Natural killer cell (primary cell): ENCODE results near the gene GJD4. TPM values are rescaled to one million over a fixed set of nuclear protein-coding genes. Genes with fewer than 3 reads are reported as not detected.

Experiments
- ATAC-seq, 3 donors: fragments of 150-1000 bp in 2 of 3; fragments of 200-7000 bp in 1 of 3; cut with Tn5 transposase; 1 replicate in 1 of 3; 2 replicates in 2 of 3; pipeline ENCODE4 v1.10.0; 2021; ENCODE audit warnings: mild to moderate bottlenecking in 2 of 3, moderate library complexity in 2 of 3
- DNase-seq, 2 donors: peaks; one replicate each; pipeline versions ENCODE4 v3.0.0 to v3.0.0-alpha.2; 2013 to 2021; ENCODE audit warnings: mixed read lengths in 1 of 2
- H3K27ac ChIP-seq: one replicate; pipeline ENCODE4 v1.5.1; 2013; ENCODE audit warnings: mild to moderate bottlenecking, low read length
- H3K27me3 ChIP-seq: one replicate; pipeline ENCODE4 v1.6.1; 2013; ENCODE audit warnings: low read length; ENCODE audit not compliant: control insufficient read depth, insufficient read depth
- H3K36me3 ChIP-seq: one replicate; pipeline ENCODE4 v1.6.1; 2013; ENCODE audit warnings: low read length; ENCODE audit not compliant: control insufficient read depth, insufficient read depth
- H3K4me1 ChIP-seq: one replicate; pipeline ENCODE4 v1.6.1; 2013; ENCODE audit warnings: low read length; ENCODE audit not compliant: control insufficient read depth, insufficient read depth
- H3K4me3 ChIP-seq: one replicate; pipeline ENCODE4 v1.5.1; 2013; ENCODE audit warnings: low read length
- H3K9me3 ChIP-seq: one replicate; pipeline ENCODE4 v1.6.1; 2013; ENCODE audit warnings: low read length; ENCODE audit not compliant: control insufficient read depth, insufficient read depth
- H3K27ac Mint-ChIP-seq, 2 donors: one replicate each; pipeline ENCODE4 v1.8.0; 2022; ENCODE audit warnings: mild to moderate bottlenecking in 2 of 2, mixed read lengths in 2 of 2, moderate library complexity in 1 of 2
- H3K27me3 Mint-ChIP-seq, 2 donors: one replicate each; pipeline ENCODE4 v1.8.0; 2022; ENCODE audit warnings: low read depth in 2 of 2, mixed read lengths in 2 of 2
- H3K36me3 Mint-ChIP-seq: one replicate; pipeline ENCODE4 v1.8.0; 2022; ENCODE audit warnings: mixed read lengths
- H3K4me1 Mint-ChIP-seq, 2 donors: one replicate each; pipeline ENCODE4 v1.8.0; 2022; ENCODE audit warnings: mixed read lengths in 2 of 2
- H3K4me3 Mint-ChIP-seq: one replicate; pipeline ENCODE4 v1.8.0; 2022; ENCODE audit warnings: mild to moderate bottlenecking, moderate library complexity, mixed read lengths
- H3K9me3 Mint-ChIP-seq, 2 donors: one replicate each; pipeline ENCODE4 v1.8.0; 2022; ENCODE audit warnings: mixed read lengths in 2 of 2
- WGBS: methylation state at CpG from one replicate; pipeline ENCODE4 v1.1.7; 2013; ENCODE audit warnings: missing lambda C conversion rate; ENCODE audit not compliant: insufficient coverage; 5-methylcytosine and 5-hydroxymethylcytosine counted together
- intact Hi-C: fragments of 100-400 bp; cut with micrococcal nuclease; formaldehyde crosslinking; loops from one replicate; pipeline ENCODE4 v1.14.2; 2022
- total RNA-seq, 4 donors: library from RNA; stranded (reverse); fragments of 120-200 nt in 1 of 4; gene quantifications; one replicate each; pipeline versions ENCODE4 v1.2.3 to v1.2.4, GENCODE V29; 2013 to 2022
- TF ChIP-seq, protein P1 (sequence below): fragments of 200-600 bp; IDR thresholded peaks from one replicate; pipeline ENCODE4 v1.8.0; 2022; ENCODE audit warnings: antibody characterized with exemption

GJD4 gene
- total RNA-seq, 3 donors from 2014 or later (not counting 1 experiment from before 2014, with no cell fraction given): not detected

DNA sequence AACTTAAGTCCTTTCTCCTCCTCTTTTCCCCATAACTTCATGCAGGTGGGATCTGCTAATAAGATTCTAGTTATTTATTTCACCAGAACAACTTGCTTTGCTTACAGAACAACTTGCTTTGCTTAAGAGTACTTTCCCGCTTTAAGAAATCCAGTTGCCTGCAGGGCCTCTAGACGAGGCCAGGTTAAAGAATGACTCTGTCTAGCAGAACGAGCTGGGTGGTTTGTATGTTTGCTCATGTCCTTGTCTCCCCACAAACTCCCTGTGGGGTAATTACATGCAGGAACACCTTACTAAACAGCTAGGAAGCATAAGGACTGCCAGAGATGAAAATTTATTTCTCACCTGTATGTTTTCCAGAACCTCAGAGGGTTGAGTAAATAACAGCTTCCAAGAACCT is 45.8 kb downstream of the GJD4 start:
- Mint-ChIP-seq H3K4me1 (no peaks in the 10 kb centered on the region), H3K9me3 (no peaks in the 10 kb centered on the region), H3K27ac (no peak overlapping the region), H3K27me3 (peaks cover under 1 to 1% of the 10 kb centered on the region in 2 donors), H3K4me3 (no peak overlapping the region), H3K36me3 (no peaks in the 10 kb centered on the region)
- no peak for ATAC-seq
- Histone ChIP-seq H3K4me1 (no peaks in the 10 kb centered on the region), H3K4me3 (no peak overlapping the region), H3K27ac (no peak overlapping the region), H3K27me3 (no peaks in the 10 kb centered on the region), H3K36me3 (no peaks in the 10 kb centered on the region), H3K9me3 (no peaks in the 10 kb centered on the region)
- 65% methylated on average over 3 of the region's 3 CpGs for WGBS
- no peak for DNase-seq
- intact Hi-C loops: no loop called here
- TF ChIP-seq, protein P1, sequence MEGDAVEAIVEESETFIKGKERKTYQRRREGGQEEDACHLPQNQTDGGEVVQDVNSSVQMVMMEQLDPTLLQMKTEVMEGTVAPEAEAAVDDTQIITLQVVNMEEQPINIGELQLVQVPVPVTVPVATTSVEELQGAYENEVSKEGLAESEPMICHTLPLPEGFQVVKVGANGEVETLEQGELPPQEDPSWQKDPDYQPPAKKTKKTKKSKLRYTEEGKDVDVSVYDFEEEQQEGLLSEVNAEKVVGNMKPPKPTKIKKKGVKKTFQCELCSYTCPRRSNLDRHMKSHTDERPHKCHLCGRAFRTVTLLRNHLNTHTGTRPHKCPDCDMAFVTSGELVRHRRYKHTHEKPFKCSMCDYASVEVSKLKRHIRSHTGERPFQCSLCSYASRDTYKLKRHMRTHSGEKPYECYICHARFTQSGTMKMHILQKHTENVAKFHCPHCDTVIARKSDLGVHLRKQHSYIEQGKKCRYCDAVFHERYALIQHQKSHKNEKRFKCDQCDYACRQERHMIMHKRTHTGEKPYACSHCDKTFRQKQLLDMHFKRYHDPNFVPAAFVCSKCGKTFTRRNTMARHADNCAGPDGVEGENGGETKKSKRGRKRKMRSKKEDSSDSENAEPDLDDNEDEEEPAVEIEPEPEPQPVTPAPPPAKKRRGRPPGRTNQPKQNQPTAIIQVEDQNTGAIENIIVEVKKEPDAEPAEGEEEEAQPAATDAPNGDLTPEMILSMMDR: no peak

DNA sequence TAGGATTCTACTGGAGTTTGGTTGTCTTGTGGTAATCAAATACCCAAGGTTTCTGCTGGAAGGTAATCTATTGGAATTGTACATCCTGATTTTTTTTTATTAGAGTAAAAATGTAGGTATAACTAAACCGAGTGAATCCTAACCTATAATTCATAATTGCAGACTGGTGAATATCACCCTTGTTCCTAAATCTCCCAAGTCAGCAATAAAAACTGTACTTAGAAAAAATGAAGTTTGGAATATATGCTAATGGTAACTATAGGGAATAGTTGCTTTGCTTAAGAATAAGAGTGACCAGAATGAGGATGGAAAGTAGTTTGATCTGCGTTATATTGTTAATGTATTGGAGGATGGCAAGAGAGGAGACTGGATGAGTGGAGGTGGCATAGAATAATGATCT is 47.7 kb downstream of the GJD4 start:
- no peaks in the 10 kb centered on the region for H3K36me3 ChIP-seq
- Mint-ChIP-seq H3K27me3 (peaks cover 6 to 10% of the 10 kb centered on the region in 2 donors), H3K27ac (no peak overlapping the region), H3K4me3 (no peak overlapping the region), H3K4me1 (no peaks in the 10 kb centered on the region), H3K9me3 (no peaks in the 10 kb centered on the region), H3K36me3 (no peaks in the 10 kb centered on the region)
- H3K9me3 ChIP-seq: no peaks in the 10 kb centered on the region
- no peak for DNase-seq
- ATAC-seq: no peak
- H3K27me3 ChIP-seq: no peaks in the 10 kb centered on the region
- 96% methylated on average over 1 of the region's 2 CpGs for WGBS
- H3K4me1 ChIP-seq: no peaks in the 10 kb centered on the region
- intact Hi-C loops: no loop called here
- no peak overlapping the region for H3K27ac ChIP-seq
- H3K4me3 ChIP-seq: no peak overlapping the region
- TF ChIP-seq, protein P1: no peak

- no peaks in the 10 kb centered on the region for H3K4me1 Mint-ChIP-seq
- TF ChIP-seq, protein P1: no peak
- no peak overlapping the region for H3K27ac Mint-ChIP-seq
- ATAC-seq (no peak), DNase-seq (no peak)
- H3K9me3 Mint-ChIP-seq: no peaks in the 10 kb centered on the region
- H3K36me3 Mint-ChIP-seq: no peaks in the 10 kb centered on the region
- H3K27me3 Mint-ChIP-seq: peaks cover 11 to 21% of the 10 kb centered on the region in 2 donors
- H3K4me3 Mint-ChIP-seq: no peak overlapping the region
- H3K4me1 ChIP-seq: no peaks in the 10 kb centered on the region
- no peaks in the 10 kb centered on the region for H3K36me3 ChIP-seq
- no peaks in the 10 kb centered on the region for H3K27me3 ChIP-seq
- H3K27ac ChIP-seq: no peak overlapping the region
- no peak overlapping the region for H3K4me3 ChIP-seq
- WGBS: 95% methylated on average over 5 of the region's 5 CpGs
- intact Hi-C loops: no loop called here
- H3K9me3 ChIP-seq: no peaks in the 10 kb centered on the region
These were observed 52.5 kb downstream of the GJD4 start for GRCh38 chr10:35657621-35658020.

Other genes with a start within 250 kb of the GJD4 start
- 1 to 10 TPM in 2 of 3 donors, under 1 TPM in 1; 0.85 to 1.4 (median 1.4) TPM for gene FZD8, start 37.0 kb downstream of the GJD4 start, total RNA-seq